GM21576 (cell line): Measurements from ENCODE around the gene TMEM30A.

ENCODE experiments used
- ATAC-seq: cut with Tn5 transposase; IDR thresholded peaks from one replicate; pipeline ENCODE4 v1.9.1; 2021; ENCODE audit warnings: mild to moderate bottlenecking, moderate library complexity; ENCODE audit not compliant: unreplicated experiment

Gene TMEM30A

DNA sequence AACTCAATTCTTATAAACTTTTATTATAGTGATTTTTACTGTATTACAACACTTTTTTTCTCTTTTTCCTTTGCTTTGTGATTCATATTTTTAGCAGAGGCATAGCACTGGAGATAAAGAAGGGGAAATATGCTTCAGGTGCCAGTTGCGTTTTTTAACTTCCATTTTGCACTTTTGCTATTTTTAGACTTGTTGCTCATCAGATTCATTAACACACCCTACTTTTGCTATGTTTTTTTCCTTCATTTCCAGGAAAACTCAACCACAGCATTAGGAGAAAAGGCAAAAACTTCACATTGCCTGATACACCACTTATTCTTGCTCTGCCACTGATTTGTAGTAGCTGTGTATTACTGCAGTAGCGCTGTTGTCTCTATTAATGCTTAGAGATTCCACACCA lies 8.0 kb upstream of the TMEM30A start:
- ATAC-seq = no peak

DNA sequence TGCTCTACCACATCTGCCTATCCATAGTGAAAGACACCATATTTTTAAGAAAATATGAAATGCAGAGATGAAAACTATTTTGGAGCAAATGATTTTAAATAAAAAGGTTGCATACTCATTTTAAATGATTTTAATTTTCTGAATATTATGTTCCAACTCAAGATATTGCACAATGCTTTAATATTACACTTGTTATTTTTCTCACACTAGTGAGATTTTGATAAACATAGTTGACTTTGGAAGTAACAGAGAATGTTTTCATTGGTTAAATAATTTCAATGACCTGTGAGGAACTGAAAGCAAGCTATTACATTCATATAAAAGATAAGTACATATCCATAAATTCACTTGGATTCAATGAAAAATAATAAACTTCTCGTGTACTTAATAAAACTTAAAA lies 7.2 kb upstream of the TMEM30A start:
- ATAC-seq = no peak

DNA sequence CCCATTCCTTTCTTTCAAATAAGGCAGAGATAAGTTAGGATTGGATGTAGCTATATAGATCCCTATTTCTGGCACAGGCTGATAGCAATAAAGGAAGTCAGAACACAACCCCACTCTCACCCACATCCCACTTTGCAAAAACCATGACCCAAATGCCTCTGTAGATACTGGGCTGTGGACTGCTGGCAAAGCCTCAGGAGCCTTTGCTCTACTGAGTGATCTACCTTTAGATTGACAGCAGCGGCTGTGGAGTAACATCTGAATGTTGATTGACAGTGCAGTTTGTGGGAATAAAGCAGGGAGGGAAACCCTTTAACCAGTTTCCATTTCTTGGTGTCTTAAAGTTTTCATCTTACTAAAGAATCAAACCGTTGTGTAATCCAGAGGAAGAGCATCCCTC lies 6.7 kb upstream of the TMEM30A start:
- no peak for ATAC-seq

DNA sequence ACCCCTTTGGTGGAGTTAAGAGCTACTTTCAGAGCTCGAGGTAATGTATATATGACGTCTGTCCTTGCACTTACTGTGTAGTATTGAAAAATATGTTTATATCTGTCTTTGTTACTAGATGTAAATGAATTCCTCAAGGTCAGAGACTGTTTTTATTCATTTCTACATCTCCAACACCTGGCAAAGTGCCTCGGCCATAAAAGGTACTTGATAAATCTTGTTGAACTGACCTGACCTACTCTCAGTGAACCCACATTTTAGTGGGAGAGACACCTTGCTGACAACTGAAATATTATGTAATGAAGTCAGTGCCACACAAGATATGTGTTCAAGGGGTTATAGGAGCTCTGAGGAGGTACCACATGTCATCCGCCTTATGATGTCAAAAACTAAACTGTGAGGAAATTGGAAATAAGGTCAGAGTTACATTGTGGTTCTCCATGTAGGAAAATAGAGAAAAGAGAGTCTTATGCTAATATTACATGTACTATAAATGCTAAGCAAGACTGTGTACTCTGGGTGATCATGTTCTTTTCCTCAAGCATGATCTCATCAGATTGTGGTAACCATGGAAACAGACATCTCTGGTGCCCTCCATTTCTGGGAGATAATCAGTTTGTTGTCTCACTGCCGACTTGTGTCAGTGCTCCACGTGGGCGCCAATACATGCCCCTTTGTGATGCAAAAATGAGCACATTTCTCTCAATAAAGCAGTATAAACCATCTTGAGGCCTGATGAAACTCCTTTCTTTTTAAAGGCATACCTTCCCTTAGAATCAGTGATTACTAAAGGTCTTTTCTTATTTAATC lies 5.7 kb upstream of the TMEM30A start:
- no peak for ATAC-seq

DNA sequence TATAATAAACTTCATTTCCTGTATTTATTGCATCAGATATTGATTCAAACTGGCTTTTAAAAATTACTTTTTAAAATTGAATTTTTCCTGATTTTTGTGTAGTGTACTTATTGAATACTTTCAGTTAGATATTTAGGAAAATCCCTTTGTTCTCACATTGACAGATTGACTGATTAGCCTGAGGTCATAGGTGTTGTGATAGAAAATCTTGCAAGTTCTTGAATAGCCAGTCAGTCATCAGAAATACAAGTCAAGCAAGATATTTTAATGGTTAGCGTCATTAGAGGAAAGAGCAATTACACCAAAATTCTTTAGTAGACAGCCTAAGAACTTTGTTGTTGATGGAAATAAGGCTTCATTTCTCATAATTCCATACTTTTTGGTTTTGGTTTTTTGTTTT lies 3.4 kb upstream of the TMEM30A start:
- no peak for ATAC-seq

DNA sequence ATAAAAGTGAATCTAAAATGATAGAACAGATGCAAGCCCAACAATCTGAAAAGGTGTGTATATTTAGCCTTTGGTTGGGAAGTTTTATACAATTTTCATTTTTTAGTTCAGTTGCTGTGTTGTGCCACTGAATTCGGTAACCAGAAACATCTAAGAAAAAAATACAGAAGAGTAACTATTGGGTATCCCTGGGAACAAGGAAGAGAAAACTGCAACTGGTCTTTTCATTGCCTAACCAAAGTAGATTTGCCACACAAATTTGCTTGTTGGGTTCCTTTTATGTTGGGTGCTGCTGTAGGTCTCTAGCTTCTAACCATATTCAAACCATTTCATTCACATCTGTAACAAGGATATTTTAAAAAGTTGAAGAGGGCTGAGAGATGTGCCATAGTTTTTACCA lies 2.8 kb upstream of the TMEM30A start:
- ATAC-seq = no peak

DNA sequence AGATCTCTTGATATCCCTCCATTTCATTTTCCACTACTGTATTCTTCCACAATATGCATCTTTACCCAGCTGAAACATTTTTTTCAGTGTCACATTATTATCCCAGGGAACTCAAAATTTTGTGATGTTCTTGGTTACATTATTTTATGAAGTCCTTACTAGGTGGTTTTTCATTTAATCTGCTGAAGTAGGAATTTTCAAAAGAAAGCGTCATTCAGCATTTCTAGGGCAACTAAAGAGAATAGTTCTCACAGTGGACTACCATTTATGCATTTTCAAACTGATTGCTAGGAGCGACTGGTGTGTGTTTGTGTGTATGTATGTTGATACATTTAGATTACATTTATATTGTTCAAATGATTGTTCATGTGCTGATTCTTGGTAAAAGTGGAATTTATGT lies 2.4 kb upstream of the TMEM30A start:
- ATAC-seq = no peak

DNA sequence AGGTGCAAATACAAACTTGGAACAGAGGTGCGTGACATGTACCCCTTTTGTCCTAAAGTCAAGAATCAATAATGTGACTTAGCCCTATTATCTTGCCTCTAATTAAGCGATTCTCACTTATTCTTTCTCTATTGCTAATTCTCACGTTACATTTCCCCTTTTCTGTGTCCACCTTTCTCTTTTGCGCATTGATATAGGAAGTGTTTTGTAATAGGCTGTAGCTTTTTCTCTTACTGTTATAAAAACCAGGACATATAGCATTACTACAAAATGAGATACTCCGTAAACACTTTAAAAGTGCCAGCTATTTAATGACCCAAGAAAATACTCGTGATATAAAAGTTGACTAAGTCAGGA lies 669 bp upstream of the TMEM30A start:
- no peak for ATAC-seq

DNA sequence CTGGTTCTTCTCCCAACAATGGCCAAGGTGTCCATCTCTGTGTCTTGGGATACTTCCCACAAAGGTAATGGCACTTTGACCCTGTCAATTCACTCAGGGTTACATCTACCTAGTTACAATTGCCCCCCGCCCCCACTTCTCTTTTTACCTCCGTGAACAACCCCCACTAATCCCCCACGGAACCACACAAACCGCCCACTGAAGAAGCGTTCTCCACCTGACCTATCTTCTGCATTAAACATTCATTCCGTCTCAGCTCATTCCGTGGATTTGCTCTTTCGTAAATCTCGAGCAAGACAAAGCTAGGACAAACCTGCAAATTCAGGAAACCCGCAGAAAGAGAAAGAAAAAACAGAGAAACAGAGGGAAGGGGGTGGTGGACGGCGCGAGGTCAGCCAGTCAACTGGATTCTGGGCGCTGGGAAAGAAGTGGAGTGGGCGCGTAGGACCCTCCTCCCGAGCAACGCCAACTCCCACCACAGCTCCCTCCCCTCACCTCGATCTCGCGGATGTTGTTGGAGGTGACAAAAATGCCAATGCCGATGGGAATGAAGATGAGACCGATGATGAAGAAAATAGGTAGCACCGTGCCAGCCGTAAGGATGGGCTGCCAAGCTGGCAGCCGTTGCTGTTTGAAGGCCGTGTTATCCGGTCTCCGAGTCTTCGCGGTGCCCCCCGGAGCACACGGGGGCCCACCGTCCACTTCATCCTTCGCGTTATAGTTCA lies 523 bp downstream of the TMEM30A start:
- peak; percentile 16 for ATAC-seq

DNA sequence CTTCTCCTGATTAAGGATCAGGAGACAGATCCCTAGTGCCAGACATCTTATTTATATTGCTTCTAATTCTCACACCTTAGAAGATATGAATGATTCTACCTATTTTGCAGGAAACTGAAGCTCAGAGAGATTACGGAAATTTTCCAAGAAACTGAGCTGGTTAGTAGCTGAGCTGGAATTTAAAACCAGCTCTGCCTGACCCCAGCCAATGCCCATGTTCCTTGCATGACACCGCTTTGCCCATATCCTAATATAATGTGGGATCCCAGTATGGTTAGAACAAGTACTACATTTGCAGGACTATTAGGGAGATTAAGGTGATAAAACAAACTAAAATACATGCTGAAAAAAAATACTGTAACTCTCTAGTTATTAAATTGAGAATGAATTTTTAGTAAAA lies 1.9 kb downstream of the TMEM30A start:
- no peak for ATAC-seq

DNA sequence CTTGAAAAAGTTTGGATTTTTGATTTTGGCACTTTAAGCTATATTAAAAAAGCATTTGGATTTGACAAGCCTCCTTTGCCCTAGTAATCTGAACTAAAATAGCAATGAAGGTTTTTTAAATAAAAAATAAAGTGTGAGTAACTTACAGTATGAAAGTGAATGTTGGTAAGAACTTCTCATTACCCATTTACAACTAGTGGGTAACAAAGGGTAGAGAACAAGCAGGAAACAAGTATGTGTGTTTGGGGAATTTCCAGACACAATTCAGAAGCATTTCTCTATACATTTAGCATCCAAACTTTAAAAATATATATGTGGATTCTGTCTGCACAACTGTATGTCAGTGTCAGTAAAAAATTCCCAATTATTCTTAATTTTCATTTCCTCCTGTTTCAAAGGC lies 2.9 kb downstream of the TMEM30A start:
- no peak for ATAC-seq

DNA sequence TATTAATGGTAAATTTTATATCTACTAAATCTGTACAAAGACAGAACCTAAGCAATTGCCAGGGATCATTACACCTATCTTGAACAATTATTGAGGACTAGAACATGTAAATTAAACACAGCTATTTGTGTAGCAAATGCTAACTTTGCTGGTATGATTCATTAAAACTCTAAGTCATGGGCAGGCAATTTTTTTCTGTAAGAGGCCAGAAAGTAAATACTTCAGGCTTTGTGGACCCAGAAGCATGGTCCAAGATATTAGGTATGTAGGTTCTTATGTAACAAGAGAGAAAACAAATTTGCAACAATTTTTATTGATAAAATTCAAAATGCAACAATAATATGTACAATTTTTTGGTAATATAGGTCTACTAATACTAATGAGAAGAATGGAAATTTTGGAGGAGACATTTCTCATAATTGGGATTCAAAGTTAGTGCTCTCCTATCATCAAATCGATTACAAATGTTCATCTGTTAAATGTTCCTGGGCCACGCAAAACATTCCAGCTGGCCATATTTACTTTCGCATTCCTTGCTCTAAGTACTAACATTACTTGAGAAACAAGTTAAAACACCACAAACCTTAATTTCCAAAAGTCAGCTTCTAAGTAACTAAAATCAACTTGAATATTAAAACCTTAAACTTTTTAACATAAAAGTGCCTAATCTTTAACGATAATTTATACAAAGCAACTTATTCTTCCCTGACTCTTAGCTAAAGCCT lies 4.3 kb downstream of the TMEM30A start:
- no peak for ATAC-seq

DNA sequence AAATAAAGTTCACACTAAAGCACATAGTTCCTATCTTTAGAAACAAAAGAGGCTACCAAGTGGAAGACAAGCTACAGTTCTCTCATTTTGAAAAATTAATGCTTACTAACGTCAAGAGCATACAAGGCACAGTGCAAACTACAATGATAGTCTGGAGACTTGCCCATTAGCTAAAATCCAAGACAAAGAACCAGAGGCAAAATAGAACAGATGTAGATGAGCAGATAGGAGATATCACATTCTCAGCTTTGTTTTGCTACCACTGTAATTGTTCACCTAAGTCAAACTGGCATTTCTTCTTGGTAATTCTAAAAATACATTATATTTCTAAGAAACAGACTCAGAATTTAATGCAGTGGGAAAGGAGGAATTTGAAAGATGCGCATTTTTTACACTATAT lies 5.2 kb downstream of the TMEM30A start:
- ATAC-seq = no peak

DNA sequence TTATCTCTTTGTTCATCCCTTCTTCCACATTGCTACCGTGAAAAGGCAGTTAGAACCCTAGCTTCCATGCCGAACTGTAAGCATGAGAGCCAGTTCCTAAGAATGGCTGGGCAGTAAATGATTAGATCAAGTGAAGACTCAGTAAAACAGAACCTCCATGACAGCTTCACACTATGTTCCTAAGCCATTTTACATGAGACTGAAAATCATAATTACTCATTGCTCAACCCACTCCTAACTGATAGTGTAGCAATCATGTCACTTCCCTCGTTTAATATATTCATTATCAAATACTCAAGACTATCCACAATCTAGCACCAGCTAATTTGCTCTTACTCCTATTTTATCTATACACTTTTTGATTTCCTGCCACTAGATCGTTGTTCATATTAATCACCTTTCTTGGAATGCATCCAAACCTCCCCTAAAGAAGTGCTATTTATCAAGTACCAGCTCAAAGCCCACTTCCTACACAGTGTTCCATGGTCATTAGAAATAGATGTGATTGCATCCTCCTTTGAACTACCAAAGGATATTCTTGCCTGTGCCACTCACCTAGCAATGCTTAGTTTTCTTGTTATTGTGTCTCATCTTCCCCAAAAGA lies 6.0 kb downstream of the TMEM30A start:
- ATAC-seq = no peak

DNA sequence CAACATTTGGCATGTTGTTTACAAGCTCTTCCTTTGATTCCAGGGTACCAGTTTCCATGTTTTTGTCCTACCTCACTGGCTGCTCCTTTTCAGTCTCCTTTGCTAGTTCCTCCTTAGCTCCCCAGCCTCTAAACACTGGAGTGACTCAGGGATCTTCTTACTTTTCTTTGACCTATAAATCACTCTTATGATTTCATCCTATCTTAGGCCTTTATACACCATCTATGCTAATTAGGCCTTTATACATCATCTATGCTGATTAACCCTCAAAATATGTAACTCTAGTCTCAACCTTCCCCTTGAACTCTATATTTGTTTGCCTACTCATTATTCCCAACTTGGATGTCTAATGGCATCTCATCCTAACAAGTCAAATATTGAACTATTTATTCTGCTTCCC lies 9.5 kb downstream of the TMEM30A start:
- ATAC-seq = no peak

DNA sequence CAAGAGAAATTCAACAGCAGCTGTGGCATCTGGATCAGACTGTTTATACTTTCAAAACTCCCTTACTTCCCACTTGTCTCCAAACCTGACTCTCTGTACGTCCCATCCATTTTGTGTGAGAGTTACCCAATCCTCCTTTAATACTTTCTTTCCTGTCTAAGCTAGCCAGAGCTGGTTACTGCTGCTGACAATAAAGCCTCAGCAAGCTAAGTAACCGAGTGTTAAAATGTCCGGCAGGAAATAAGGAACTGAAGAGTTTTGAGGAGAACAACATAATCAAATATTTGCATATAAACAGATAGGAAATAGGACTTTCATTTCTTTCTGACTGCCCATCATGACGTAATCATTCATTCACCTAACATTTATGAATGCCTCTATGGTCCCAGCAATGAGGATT lies 11.6 kb downstream of the TMEM30A start:
- no peak for ATAC-seq

DNA sequence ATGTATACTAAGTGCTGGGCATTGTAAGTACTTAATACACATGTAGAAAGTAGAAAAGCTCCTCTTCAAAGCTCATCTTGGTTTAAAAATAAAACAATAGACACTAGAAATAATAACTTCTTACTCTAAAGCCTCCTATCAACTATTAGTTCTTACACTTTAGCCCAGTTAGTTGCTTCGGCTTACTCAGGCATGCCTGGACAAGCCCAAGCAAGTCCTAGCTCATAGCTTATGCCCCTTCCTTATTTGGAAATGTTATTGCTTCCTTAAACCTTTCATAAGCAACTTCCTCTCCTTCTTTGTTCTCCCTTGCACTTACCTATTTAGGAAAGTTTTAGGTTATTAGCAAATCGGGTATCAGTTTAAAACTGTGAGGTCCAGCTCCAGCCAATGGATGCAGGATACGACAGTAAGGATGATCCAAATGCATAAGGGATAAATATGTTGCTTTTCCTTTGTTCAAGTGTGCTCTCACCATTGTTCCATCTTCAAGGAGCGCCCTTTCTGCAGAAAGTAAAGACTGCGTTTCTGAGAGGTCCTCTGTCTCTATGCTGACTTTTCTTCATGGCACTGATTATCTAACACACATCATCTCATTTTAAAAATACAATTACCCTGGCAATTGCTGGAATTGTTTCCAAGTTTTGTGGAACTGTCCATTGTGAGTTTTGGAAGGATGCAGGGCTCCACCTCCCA lies 12.3 kb downstream of the TMEM30A start:
- no peak for ATAC-seq

DNA sequence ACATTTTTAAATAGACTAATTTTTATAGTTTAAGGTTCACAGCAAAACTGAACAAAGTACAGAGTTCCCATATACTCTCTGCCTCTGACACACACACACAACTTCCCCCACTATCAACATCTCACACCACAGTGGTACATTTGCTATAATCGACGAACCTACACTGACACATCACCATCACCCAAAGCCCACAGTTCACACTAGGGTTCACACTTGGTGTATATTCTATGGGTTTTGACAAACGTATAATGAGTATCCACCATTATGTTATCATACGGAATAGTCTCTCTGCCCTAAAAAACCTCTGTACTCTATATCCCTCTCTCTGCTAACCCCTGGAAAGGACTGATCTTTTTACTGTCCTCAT lies 15.6 kb downstream of the TMEM30A start:
- no peak for ATAC-seq

DNA sequence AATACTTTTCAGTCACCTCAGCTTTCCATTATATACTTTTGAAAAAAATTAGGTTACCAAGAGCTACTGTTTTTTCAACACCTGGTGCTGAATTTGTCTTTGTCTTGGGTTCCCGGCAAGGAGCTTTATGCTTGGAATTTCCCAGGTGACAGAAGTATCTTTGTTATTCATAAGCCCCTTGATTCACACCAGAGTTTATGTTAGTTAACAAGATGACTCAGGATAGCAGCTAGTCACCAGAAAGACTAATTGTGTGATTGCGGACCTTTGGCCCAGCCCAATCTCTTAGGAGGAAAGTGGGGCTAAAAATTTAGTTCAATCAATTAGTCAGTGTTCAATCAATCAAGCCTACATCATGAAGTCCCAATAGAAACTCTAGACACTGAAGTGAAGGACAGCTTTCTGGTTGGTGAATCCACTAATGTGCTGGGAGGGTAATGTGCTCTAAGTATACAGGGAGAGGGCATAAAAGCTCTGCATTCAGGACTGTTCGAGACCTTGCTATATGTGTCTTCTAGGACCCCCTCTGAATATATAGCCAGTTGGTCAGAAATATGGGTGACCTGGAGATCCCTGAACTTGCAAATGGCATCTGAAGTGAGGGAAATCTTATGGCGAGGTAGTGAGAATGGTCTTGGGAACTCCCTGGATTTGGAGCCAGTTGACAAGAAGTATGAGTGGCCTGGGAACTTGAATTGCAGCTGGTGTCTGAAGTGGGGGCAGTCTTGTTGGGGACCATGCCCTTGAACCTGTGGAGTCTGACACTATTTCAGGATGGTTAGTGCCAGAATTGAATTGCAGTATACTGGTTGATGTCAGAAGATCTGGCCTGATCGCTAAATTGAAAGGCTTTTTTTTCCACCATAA lies 16.2 kb downstream of the TMEM30A start:
- ATAC-seq = no peak

DNA sequence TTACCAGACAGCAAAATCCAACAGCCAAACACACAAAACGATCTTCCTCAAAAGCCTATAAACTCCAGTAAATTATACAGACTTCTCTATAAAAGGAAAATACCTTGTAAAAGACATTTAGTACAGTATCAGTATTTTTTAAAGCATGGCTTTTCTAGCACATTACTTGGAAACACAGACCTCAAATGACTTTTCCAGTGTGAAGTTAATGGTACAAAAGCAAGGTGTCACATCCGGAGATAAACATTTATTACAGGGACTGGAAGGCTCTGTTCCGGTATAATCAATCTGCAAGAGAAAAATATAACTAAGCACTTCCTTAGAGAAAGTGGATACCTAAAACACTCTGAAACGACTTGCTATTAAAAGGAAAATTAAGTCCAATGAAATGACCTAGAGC lies 17.1 kb downstream of the TMEM30A start:
- ATAC-seq = no peak
